ENCODE results near the gene NTSR2.
A peak's percentile ranks its signal among the peaks of the same experiment; 100 is the strongest.

NTSR2 gene

GRCh38 chr2:11647834-11648600 lies 22.0 kb downstream of the NTSR2 start:
- TF ChIP-seq, protein P1, sequence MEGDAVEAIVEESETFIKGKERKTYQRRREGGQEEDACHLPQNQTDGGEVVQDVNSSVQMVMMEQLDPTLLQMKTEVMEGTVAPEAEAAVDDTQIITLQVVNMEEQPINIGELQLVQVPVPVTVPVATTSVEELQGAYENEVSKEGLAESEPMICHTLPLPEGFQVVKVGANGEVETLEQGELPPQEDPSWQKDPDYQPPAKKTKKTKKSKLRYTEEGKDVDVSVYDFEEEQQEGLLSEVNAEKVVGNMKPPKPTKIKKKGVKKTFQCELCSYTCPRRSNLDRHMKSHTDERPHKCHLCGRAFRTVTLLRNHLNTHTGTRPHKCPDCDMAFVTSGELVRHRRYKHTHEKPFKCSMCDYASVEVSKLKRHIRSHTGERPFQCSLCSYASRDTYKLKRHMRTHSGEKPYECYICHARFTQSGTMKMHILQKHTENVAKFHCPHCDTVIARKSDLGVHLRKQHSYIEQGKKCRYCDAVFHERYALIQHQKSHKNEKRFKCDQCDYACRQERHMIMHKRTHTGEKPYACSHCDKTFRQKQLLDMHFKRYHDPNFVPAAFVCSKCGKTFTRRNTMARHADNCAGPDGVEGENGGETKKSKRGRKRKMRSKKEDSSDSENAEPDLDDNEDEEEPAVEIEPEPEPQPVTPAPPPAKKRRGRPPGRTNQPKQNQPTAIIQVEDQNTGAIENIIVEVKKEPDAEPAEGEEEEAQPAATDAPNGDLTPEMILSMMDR (conservative IDR thresholded peaks at IDR 0.05; ENCODE audit: low read length): peak; percentile 33
- DNase-seq (ENCODE audit: low read depth): peak; percentile 2

GRCh38 chr2:11646530-11646929 lies 23.5 kb downstream of the NTSR2 start:
- H3K4me3 ChIP-seq (ENCODE audit: low read length): no peak overlapping the region
- no peak for DNase-seq (ENCODE audit: low read depth)
- TF ChIP-seq, protein P1 (conservative IDR thresholded peaks at IDR 0.05; ENCODE audit: low read length): no peak

More at GRCh38 chr2:11647834-11648600, 22.0 kb downstream of the NTSR2 start:
- no peak overlapping the region for H3K4me3 ChIP-seq (ENCODE audit: low read length)

DNA sequence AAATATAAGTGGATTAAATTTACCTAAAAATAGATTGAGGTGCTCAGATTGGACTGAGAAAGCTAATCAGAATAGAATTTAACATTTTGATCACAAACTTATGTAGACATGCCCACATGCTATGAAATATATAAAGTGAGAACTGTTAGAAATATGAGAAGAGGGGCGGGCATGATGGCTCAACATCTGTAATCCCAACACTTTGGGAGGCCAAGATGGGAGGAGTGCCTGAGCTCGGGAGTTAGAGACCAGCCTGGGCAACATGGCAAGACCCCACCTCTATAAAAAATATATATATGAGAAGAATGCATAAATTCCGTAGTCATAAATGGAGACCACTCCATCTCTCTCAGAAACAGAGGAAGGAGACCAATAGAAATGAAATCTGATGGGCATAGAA lies 25.7 kb downstream of the NTSR2 start:
- TF ChIP-seq, protein P1 (conservative IDR thresholded peaks at IDR 0.05; ENCODE audit: low read length): no peak
- DNase-seq (ENCODE audit: low read depth): no peak
- no peak overlapping the region for H3K4me3 ChIP-seq (ENCODE audit: low read length)

- TF ChIP-seq, protein P1 (conservative IDR thresholded peaks at IDR 0.05; ENCODE audit: low read length): no peak
- no peak for DNase-seq (ENCODE audit: low read depth)
- H3K4me3 ChIP-seq (ENCODE audit: low read length): no peak overlapping the region
Observed at GRCh38 chr2:11642972-11643371, 27.0 kb downstream of the NTSR2 start.

- no peak for DNase-seq (ENCODE audit: low read depth)
- no peak overlapping the region for H3K4me3 ChIP-seq (ENCODE audit: low read length)
- TF ChIP-seq, protein P1 (conservative IDR thresholded peaks at IDR 0.05; ENCODE audit: low read length): no peak
Observed at GRCh38 chr2:11640132-11640531, 29.9 kb downstream of the NTSR2 start.

DNA sequence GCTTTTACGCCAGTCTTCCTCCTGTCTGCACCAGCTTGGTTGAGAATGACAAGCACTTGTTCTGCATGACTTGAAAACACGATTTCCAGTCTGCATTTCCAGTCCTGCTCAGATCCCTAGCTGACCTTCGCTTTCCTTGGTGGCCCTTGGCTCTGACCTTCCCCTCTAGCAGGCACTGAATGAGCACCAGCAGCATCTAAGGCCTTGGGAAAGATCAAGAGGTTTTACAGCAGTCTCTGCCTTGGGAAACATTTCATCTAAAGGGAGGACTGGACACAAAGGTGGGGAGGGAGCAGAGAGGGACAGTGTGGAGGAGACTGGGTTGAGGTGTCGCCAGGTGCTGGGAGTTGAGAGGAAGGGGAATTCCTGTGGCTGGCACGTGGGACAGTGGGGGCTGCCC lies 30.5 kb downstream of the NTSR2 start:
- H3K4me3 ChIP-seq (ENCODE audit: low read length): no peak overlapping the region
- TF ChIP-seq, protein P1 (conservative IDR thresholded peaks at IDR 0.05; ENCODE audit: low read length): no peak
- DNase-seq (ENCODE audit: low read depth): no peak

- DNase-seq (ENCODE audit: low read depth): no peak
- TF ChIP-seq, protein P1 (conservative IDR thresholded peaks at IDR 0.05; ENCODE audit: low read length): no peak
- no peak overlapping the region for H3K4me3 ChIP-seq (ENCODE audit: low read length)
Observed at GRCh38 chr2:11637546-11637945, 32.4 kb downstream of the NTSR2 start.
